Measurements from ENCODE around the gene MAP4K3.

GRCh38 chr2:39418491-39418890 lies 18.6 kb downstream of the MAP4K3 start:
- TF ChIP-seq, protein P1, sequence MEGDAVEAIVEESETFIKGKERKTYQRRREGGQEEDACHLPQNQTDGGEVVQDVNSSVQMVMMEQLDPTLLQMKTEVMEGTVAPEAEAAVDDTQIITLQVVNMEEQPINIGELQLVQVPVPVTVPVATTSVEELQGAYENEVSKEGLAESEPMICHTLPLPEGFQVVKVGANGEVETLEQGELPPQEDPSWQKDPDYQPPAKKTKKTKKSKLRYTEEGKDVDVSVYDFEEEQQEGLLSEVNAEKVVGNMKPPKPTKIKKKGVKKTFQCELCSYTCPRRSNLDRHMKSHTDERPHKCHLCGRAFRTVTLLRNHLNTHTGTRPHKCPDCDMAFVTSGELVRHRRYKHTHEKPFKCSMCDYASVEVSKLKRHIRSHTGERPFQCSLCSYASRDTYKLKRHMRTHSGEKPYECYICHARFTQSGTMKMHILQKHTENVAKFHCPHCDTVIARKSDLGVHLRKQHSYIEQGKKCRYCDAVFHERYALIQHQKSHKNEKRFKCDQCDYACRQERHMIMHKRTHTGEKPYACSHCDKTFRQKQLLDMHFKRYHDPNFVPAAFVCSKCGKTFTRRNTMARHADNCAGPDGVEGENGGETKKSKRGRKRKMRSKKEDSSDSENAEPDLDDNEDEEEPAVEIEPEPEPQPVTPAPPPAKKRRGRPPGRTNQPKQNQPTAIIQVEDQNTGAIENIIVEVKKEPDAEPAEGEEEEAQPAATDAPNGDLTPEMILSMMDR (IDR thresholded peaks at IDR 0.05) = no peak
- no peak for TF ChIP-seq POLR2AphosphoS5 (IDR thresholded peaks at IDR 0.05)
- TF ChIP-seq POLR2A (IDR thresholded peaks at IDR 0.05) = no peak
